ENCODE measurements around the gene CD27. TPM values are rescaled to one million over a fixed set of nuclear protein-coding genes. Genes with fewer than 3 reads are reported as not detected.

The CD27 gene
- total and polyA plus RNA-seq, 10 donors: 49.2 to 193 (median 72.3) TPM

DNA sequence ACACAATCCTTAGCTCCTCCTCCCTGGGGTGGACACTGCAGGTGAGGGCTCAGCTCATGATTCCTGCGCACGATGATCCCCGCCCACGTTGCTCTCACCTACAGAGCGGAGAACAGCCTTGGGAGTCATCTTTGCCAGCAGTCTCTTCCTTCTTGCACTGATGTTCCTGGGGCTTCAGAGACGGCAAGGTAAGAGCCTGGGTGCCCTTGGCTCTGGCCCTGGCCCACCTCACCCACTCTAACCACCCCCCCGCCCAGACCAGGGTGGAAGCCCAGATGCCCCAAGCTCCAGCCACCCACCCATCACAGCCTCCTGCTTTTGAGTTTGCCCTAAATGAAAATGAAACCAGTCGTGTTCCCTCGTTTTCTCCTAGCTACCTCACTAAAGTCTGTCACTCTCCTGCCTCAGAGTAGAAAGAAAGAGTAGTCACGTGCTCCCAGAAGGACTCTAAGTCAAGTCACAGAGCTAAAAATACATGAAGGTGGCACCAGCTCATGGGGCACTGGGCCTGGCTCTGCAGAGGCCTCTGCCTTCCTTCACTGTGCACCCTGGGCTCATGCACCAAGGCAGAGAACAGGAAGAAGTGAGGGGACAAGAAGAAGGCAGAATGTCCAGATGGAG is 16.1 kb downstream of the CD27 start:
- DNase-seq: no peak
- TF ChIP-seq, protein P1, sequence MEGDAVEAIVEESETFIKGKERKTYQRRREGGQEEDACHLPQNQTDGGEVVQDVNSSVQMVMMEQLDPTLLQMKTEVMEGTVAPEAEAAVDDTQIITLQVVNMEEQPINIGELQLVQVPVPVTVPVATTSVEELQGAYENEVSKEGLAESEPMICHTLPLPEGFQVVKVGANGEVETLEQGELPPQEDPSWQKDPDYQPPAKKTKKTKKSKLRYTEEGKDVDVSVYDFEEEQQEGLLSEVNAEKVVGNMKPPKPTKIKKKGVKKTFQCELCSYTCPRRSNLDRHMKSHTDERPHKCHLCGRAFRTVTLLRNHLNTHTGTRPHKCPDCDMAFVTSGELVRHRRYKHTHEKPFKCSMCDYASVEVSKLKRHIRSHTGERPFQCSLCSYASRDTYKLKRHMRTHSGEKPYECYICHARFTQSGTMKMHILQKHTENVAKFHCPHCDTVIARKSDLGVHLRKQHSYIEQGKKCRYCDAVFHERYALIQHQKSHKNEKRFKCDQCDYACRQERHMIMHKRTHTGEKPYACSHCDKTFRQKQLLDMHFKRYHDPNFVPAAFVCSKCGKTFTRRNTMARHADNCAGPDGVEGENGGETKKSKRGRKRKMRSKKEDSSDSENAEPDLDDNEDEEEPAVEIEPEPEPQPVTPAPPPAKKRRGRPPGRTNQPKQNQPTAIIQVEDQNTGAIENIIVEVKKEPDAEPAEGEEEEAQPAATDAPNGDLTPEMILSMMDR (IDR thresholded peaks at IDR 0.05 in 8 of 11, conservative IDR thresholded peaks at IDR 0.05 in 3 of 11): no peak
- TF ChIP-seq POLR2AphosphoS5 (IDR thresholded peaks at IDR 0.05) (peak; percentile 17 to 59 (median 38)), POLR2A (IDR thresholded peaks at IDR 0.05) (no peak)
- WGBS, 5 donors: 54 to 61% (median 58%) methylated on average over 6 to 10 of the region's 10 CpGs
- Histone ChIP-seq H3K36me3 (peaks cover 6 to 100% (median 65%) of the 10 kb centered on the region in 6 donors), H3K4me1 (peaks cover 52 to 99% (median 72%) of the 10 kb centered on the region in 6 donors), H3K27me3 (replicated peaks in 1 of 7) (no peaks in the 10 kb centered on the region), H3K9me3 (no peaks in the 10 kb centered on the region), H3K4me3 (peak overlapping the region in 2 of 8 donors; percentile 6 to 55), H3K27ac (peak overlapping the region; percentile 46 to 94 (median 89))
- intact Hi-C loops (cut with DNase I; ENCODE audit: low total_unique reads): loop anchor here (5.0 to 10.0 kb wide), 2 partner anchors 34 to 126 kb away; no protein-coding TSS in a partner anchor

DNA sequence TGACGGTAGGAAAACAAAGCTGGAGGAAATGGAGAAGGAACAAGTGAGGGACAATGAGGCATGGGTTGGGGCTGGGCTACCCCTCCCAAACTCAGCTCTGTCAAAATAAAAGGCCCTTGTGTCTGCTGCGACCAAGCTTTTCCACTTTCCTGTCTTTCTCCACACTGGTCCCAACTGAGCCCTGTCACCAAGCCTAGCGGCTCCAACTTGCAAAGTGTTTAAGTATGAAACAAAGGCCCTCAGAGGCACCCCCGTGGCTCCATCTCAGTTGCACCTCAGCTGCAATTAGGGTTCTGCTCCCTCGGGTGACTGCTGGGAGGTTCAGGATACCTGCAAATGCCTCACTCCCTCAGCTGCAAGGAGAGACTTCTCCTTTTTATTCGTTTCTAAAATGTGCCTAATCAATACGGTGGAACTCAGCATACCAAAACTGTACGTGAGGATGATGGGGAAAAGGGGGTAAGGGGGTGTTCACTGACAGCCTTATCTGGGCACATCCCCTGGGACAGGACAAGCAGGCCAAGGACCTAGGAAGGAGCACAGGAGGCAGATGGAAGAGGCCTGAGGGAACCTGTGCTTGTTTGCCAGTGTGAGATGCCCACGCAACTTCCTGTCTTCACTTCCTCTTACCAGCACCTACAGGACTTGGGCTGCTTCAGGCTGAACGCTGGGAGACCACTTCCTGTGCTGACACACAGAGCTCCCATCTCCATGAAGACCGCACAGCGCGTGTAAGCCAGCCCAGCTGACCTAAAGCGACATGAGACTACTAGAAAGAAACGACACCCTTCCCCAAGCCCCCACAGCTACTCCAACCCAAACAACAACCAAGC is 16.9 kb downstream of the CD27 start:
- intact Hi-C loops (cut with DNase I; ENCODE audit: low total_unique reads): loop anchor here (5.0 to 10.0 kb wide), 2 partner anchors 34 to 127 kb away; no protein-coding TSS in a partner anchor
- peak; percentile 58 to 95 (median 88) for TF ChIP-seq POLR2AphosphoS5 (IDR thresholded peaks at IDR 0.05)
- TF ChIP-seq POLR2A (IDR thresholded peaks at IDR 0.05): peak in 1 of 3 donors; percentile 41
- TF ChIP-seq, protein P1 (IDR thresholded peaks at IDR 0.05 in 8 of 11, conservative IDR thresholded peaks at IDR 0.05 in 3 of 11): no peak
- 21 to 42% (median 27%) methylated on average over 15 of the region's 15 CpGs for WGBS, 5 donors

DNA sequence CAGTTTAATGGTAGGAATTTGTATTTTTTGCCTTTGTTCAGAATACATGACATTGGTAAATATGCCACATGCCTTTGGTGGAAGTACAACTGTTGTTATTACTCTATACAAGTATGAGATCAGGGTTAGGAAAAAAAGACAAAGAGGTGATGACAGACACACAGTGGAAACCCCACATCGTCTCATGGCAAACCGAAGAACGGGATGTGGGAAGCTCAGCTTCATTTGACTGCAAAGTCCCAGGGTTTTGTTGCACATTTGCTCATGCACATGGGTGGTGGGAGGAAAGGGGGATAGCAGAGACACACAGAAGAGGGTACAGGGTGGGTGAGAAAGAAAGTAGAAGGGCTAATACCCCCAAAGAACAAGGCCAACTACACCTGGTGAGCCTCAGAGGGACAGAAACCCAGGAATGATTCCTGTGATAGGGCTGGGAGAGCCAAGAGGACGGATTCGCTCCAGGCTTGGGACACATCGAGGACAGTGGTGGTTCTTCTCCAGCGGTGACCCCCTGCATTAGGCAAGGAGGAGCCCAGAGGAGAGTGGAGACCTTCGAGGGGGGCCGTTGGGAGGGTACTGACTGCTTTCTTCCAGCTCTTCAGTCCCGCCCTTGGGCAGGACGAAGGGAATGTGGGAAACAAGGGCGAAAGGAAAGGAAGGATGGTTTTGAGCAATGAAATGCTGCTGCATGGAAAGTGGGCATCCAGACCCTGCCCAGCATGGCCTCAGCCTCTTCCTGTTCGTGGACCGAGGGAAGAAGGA is 17.7 kb downstream of the CD27 start:
- Histone ChIP-seq H3K9me3 (no peaks in the 10 kb centered on the region), H3K27me3 (replicated peaks in 1 of 7) (no peaks in the 10 kb centered on the region), H3K36me3 (peaks cover 6 to 100% (median 59%) of the 10 kb centered on the region in 6 donors), H3K4me3 (peak overlapping the region in 2 of 8 donors; percentile 4 to 55), H3K27ac (peak overlapping the region; percentile 46 to 94 (median 89)), H3K4me1 (peaks cover 57 to 100% (median 82%) of the 10 kb centered on the region in 6 donors)
- WGBS, 5 donors: 71 to 83% (median 74%) methylated on average over 14 of the region's 14 CpGs
- DNase-seq: no peak
- intact Hi-C loops (cut with DNase I; ENCODE audit: low total_unique reads): loop anchor here (5.0 to 10.0 kb wide), 2 partner anchors 35 to 128 kb away; no protein-coding TSS in a partner anchor
- TF ChIP-seq, protein P1 (IDR thresholded peaks at IDR 0.05 in 8 of 11, conservative IDR thresholded peaks at IDR 0.05 in 3 of 11): no peak
- TF ChIP-seq POLR2AphosphoS5 (IDR thresholded peaks at IDR 0.05): no peak
- TF ChIP-seq POLR2A (IDR thresholded peaks at IDR 0.05): no peak

More for the DNA sequence above, 16.9 kb downstream of the CD27 start:
- Histone ChIP-seq H3K4me3 (peak overlapping the region in 2 of 8 donors; percentile 6 to 55), H3K4me1 (peaks cover 55 to 100% (median 80%) of the 10 kb centered on the region in 6 donors), H3K27ac (peak overlapping the region; percentile 46 to 94 (median 89)), H3K27me3 (replicated peaks in 1 of 7) (no peaks in the 10 kb centered on the region), H3K9me3 (no peaks in the 10 kb centered on the region), H3K36me3 (peaks cover 6 to 100% (median 67%) of the 10 kb centered on the region in 6 donors)
- peak; percentile 96 for DNase-seq

Data from spleen (tissue), 11 donors.